Measurements from ENCODE around the gene JAKMIP1. TPM values are rescaled to one million over a fixed set of nuclear protein-coding genes. Genes with fewer than 3 reads are reported as not detected.

The JAKMIP1 gene
- total RNA-seq, 2 donors from 2014 or later = 0.14 TPM

Other genes starting within 250 kb of the JAKMIP1 start
- gene C4orf50, start 182.1 kb downstream of the JAKMIP1 start, total RNA-seq = not detected
- gene WFS1, start 69.3 kb upstream of the JAKMIP1 start, total RNA-seq = 10 to 100 TPM; 48.9 to 52.6 TPM

Measured in posterior vena cava (tissue), 2 donors.